Heart right ventricle (tissue), 16 donors: Measurements from ENCODE around the gene CHST1. TPM values are rescaled to one million over a fixed set of nuclear protein-coding genes. Genes with fewer than 3 reads are reported as not detected.
A peak's percentile ranks its signal among the peaks of the same experiment; 100 is the strongest.

Source experiments
- ATAC-seq, 8 donors: fragments of 200-7000 bp; cut with Tn5 transposase; one replicate each; pipeline ENCODE4 v1.9.1; 2020; ENCODE audit warnings: mild to moderate bottlenecking in 8 of 8, moderate library complexity in 8 of 8, moderate number of reproducible peaks in 1 of 8
- DNase-seq, 2 donors: peaks; one replicate each; pipeline ENCODE4 v3.0.0-alpha.2; 2020
- H3K27ac ChIP-seq, 10 donors: fragments of 200-600 bp; sonication (generic) in 2 of 10; one replicate each; pipeline versions ENCODE4 v1.5.0 to v1.8.0; 2020 to 2022; ENCODE audit warnings: mild to moderate bottlenecking in 3 of 10
- H3K27me3 ChIP-seq, 7 donors: fragments of 200-600 bp; one replicate each; pipeline ENCODE4 v1.8.0; 2021 to 2022; ENCODE audit warnings: mild to moderate bottlenecking in 2 of 7
- H3K36me3 ChIP-seq, 9 donors: fragments of 200-600 bp; sonication (generic) in 1 of 9; one replicate each; pipeline versions ENCODE4 v1.5.0 to v1.8.0; 2020 to 2022; ENCODE audit warnings: mild to moderate bottlenecking in 2 of 9
- H3K4me1 ChIP-seq, 9 donors: fragments of 200-600 bp; sonication (generic) in 1 of 9; one replicate each; pipeline versions ENCODE4 v1.5.0 to v1.8.0; 2020 to 2022; ENCODE audit warnings: mild to moderate bottlenecking in 4 of 9
- H3K4me3 ChIP-seq, 10 donors: fragments of 200-600 bp; sonication (generic) in 2 of 10; one replicate each; pipeline versions ENCODE4 v1.5.0 to v1.8.0; 2020 to 2022; ENCODE audit warnings: mild to moderate bottlenecking in 7 of 10, moderate library complexity in 2 of 10
- H3K9me3 ChIP-seq, 11 donors: fragments of 200-600 bp in 10 of 11; sonication (generic) in 2 of 11; one replicate each; pipeline versions ENCODE4 v1.5.0 to v1.8.0; 2013 to 2022; ENCODE audit warnings: mild to moderate bottlenecking in 2 of 11, control low read depth in 1 of 11, moderate library complexity in 1 of 11
- WGBS, 2 donors: extraction: QIAGEN DNeasy Blood & Tissue Kit; methylation state at CpG; one replicate each; pipeline ENCODE4 v1.1.7; 2013; ENCODE audit warnings: inconsistent platforms in 1 of 2; 5-methylcytosine and 5-hydroxymethylcytosine counted together
- intact Hi-C, 10 donors: fragments of 100-400 bp; cut with DNase I; formaldehyde crosslinking; loops; one replicate each; pipeline versions ENCODE4 v1.11.1 to v1.14.2; 2022
- polyA plus RNA-seq, 2 donors: library from polyadenylated mRNA; stranded (reverse); fragments of 200-250 nt; gene quantifications; one replicate each; pipeline ENCODE4 v1.2.3, GENCODE V29; 2013
- total RNA-seq, 10 donors: library from RNA; stranded (reverse); fragmentation: NEBNext Ultra II Directional in 3 of 10; extraction: Animal tissue kit (Norgen Biotek cat#: 25700) in 3 of 10; gene quantifications; one replicate each; pipeline versions ENCODE4 v1.2.1 to v1.2.4, GENCODE V29; 2021 to 2023
- TF ChIP-seq, protein P1 (sequence below), 9 donors: fragments of 200-600 bp; sonication (generic) in 2 of 9; IDR thresholded peaks; one replicate each; pipeline versions ENCODE4 v1.5.0 to v1.8.0; 2021 to 2022; ENCODE audit warnings: antibody characterized with exemption in 9 of 9, mild to moderate bottlenecking in 5 of 9, moderate library complexity in 1 of 9
- donor health status: Arrhythmogenic right ventricular cardiomyopathy.
- donor health status: ischemic (EF 13 %, LVEDD 7.1; RV severe dilation, severe dysfunction).
- donor health status: healthy with polysubstance abuse.
- donor health status: DM: no; HTN: yes; CAD: no.
- donor health status: DM: no; HTN: no; CAD: no.
- donor health status: ischemic (EF 25% LVEDD 6.9; RV normal size, moderate dysfunction).
- donor health status: ischemic (EF 25% LVEDD 5.7; RV mildly dilated, moderate dysfunction).
- donor health status: healthy.
- donor health status: DM: yes; HTN: yes; CAD: no.
- donor health status: Ischemic cardiomyopathy.
- donor health status: ischemic (EF 35%, LVEDD 5.7; RV mildly dilated, moderate dysfunction).
- donor health status: nonischemic (EF 11% LVEDD 7.7; RV severe dilation, severe dysfunction).
- donor health status: DM: yes; HTN: yes; CAD: no.
- donor health status: PGD.
- donor health status: ischemic (EF 29% LVEDD 5.4; RV normal size, mild dysfunction).
- donor health status: nonischemic (EF 23%, LVEDD 6.1; RV moderate dilation, normal function).

Gene CHST1
- total and polyA plus RNA-seq, 12 donors = 0.53 to 7.7 (median 1.9) TPM

DNA sequence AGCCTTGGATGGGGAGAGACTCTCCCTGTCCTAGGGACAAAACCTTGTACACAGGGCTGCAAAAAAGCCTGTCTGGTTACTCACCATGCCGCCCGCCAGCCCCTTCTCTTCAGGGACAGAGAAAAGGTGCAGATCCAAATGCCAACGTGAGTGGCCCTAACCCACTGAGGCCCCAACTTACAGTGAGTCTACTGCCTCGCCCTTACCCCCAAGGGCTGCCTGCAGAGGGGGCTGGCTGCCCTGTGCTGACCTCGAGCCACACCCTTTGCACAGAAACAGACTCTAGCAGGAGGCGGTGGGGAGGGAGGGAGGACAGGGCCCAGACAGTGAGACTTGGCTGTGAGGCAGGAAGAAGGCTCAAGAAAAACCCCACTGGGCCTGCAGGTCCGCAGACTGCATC, 13.6 kb upstream of the CHST1 start:
- peaks cover 0 to 7% (median 0%) of the 10 kb centered on the region in 7 donors for H3K27me3 ChIP-seq
- H3K9me3 ChIP-seq = no peaks in the 10 kb centered on the region
- no peak overlapping the region for H3K4me3 ChIP-seq
- WGBS, 2 donors = 69 to 81% methylated on average over 7 of the region's 7 CpGs
- intact Hi-C loops = no loop called here
- no peak overlapping the region for H3K27ac ChIP-seq
- DNase-seq = no peak
- no peaks in the 10 kb centered on the region for H3K36me3 ChIP-seq
- no peak for ATAC-seq
- TF ChIP-seq, protein P1, sequence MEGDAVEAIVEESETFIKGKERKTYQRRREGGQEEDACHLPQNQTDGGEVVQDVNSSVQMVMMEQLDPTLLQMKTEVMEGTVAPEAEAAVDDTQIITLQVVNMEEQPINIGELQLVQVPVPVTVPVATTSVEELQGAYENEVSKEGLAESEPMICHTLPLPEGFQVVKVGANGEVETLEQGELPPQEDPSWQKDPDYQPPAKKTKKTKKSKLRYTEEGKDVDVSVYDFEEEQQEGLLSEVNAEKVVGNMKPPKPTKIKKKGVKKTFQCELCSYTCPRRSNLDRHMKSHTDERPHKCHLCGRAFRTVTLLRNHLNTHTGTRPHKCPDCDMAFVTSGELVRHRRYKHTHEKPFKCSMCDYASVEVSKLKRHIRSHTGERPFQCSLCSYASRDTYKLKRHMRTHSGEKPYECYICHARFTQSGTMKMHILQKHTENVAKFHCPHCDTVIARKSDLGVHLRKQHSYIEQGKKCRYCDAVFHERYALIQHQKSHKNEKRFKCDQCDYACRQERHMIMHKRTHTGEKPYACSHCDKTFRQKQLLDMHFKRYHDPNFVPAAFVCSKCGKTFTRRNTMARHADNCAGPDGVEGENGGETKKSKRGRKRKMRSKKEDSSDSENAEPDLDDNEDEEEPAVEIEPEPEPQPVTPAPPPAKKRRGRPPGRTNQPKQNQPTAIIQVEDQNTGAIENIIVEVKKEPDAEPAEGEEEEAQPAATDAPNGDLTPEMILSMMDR (IDR thresholded peaks at IDR 0.05) = no peak
- H3K4me1 ChIP-seq = peaks cover 0 to 3% (median 0%) of the 10 kb centered on the region in 9 donors

DNA sequence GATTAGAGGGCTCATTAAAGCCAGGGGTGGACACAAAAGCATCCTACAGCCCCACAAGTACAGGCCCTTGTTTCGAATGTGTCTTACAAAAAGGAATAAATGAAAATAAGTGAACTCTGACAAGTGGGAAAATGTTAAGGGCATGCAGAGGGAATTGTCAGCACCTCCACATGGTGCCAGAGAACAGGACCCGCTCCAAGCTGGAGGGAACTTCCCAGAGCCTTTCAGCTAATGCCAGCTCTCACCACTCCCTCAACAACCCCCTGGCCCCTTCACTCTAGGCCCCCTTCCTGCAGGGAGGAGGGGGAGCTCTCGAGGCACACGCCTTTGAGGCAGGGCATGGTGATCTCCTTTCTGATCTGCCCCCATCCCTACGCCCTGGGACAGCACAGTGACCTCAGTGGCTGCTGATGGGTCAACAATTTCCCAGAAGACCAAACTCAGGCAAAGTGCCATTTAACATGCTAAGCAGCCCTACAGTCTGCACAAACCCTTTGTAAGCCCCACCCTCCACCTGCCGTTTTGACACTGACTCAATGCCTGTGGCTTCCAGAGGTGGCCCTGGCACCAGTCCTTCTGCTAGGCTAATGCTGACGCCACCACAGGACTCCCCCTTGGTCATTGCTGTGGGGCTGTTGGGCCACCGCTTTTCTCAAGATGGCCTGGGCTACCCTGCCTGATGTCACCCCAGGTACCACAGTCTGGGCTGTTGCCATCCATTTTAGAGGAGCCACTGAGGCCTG, 12.5 kb upstream of the CHST1 start:
- ATAC-seq = peak in 1 of 8 donors; percentile 38
- intact Hi-C loops = no loop called here
- H3K4me1 ChIP-seq = peaks cover 0 to 3% (median 0%) of the 10 kb centered on the region in 9 donors

DNA sequence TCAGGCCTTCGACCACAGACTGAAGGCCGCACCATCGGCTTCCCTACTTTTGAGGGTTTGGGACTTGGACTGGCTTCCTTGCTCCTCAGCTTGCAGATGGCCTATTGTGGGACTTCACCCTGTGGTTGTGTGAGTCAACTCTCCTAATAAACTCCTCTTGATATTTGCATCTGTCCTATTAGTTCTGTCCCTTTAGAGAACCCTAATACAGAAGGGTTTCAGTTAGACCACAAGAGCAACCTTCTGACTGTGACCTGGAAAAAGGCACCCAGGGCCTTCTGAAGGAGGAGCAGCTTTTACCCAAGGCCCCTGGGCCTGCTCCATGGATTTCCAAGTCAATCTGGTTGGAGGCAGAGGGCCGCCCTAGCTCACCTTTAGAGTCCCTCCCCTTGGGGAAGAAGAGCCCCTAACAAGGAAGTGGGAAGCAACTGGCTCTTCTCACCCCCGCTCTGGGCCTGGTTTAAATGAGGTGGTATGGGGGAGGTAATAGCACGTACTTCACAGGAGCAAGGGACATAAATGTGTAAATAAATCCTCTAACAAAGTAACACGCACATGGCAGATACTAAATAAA, 11.2 kb upstream of the CHST1 start:
- WGBS, 2 donors = 96 to 98% methylated on average over 7 of the region's 7 CpGs
- TF ChIP-seq, protein P1 (IDR thresholded peaks at IDR 0.05) = no peak

More for the DNA sequence above, 12.5 kb upstream of the CHST1 start:
- Histone ChIP-seq H3K27me3 (peaks cover 0 to 7% (median 0%) of the 10 kb centered on the region in 7 donors), H3K27ac (no peak overlapping the region), H3K4me3 (no peak overlapping the region), H3K36me3 (no peaks in the 10 kb centered on the region), H3K9me3 (no peaks in the 10 kb centered on the region)
- DNase-seq = no peak
- TF ChIP-seq, protein P1 (IDR thresholded peaks at IDR 0.05) = no peak
- WGBS, 2 donors = 62 to 68% methylated on average over 8 of the region's 8 CpGs

DNA sequence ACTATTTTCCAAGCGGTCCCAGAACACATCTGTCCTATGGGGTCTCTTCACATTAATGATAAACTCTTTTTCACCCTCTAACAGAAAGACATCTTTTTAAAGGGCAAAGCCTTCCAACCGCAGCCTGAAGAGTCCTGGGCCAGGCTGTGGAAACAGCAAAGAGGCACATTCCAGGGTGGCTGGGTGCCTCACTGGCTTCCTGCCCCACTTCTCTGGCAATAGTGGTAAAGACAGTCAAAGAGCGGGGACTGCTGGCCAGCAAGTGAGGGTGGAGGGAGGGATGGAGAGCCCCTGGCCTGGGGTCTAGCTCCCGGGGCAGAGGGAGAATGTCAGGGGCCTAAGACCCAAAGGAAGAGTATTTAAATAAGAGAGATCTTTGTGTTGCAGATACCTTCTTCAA, 10.2 kb upstream of the CHST1 start:
- no peak overlapping the region for H3K27ac ChIP-seq
- ATAC-seq (no peak), DNase-seq (no peak)
- WGBS, 2 donors = 71% methylated on average over 4 of the region's 4 CpGs
- TF ChIP-seq, protein P1 (IDR thresholded peaks at IDR 0.05) = no peak
- no peaks in the 10 kb centered on the region for H3K27me3 ChIP-seq
- no peaks in the 10 kb centered on the region for H3K9me3 ChIP-seq
- H3K36me3 ChIP-seq = no peaks in the 10 kb centered on the region
- H3K4me1 ChIP-seq = peaks cover 0 to 3% (median 0%) of the 10 kb centered on the region in 9 donors
- H3K4me3 ChIP-seq = no peak overlapping the region
- intact Hi-C loops = no loop called here

More for the DNA sequence above, 11.2 kb upstream of the CHST1 start:
- Histone ChIP-seq H3K4me3 (no peak overlapping the region), H3K27ac (no peak overlapping the region), H3K36me3 (no peaks in the 10 kb centered on the region), H3K9me3 (no peaks in the 10 kb centered on the region), H3K27me3 (peaks cover 0 to 7% (median 0%) of the 10 kb centered on the region in 7 donors), H3K4me1 (peaks cover 0 to 3% (median 0%) of the 10 kb centered on the region in 9 donors)
- intact Hi-C loops = no loop called here
- ATAC-seq (no peak), DNase-seq (no peak)
